ENCODE results near the gene GJB3.
"Not testable (repeated sequence)": the region's sequence is repeated elsewhere in the genome, so short reads cannot be mapped to it uniquely, and the experiment has no call there.

DNA sequence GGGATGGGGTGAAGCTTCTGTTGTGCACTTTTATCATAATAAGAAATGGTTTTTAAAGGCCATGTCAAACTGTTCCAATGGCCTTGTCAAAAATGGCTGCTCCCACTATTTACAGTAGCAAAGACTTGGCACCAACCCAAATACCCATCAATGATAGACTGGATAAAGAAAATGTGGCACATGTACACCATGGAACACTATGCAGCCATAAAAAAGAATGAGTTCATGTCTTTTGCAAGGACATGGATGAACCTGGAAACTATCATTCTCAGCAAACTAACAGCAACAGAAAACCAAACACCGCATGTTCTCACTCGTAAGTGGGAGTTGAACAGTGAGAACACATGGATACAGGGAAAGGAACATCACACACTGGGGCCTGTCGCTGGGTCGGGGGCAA lies 7.9 kb upstream of the GJB3 start:
- TF ChIP-seq, protein P1, sequence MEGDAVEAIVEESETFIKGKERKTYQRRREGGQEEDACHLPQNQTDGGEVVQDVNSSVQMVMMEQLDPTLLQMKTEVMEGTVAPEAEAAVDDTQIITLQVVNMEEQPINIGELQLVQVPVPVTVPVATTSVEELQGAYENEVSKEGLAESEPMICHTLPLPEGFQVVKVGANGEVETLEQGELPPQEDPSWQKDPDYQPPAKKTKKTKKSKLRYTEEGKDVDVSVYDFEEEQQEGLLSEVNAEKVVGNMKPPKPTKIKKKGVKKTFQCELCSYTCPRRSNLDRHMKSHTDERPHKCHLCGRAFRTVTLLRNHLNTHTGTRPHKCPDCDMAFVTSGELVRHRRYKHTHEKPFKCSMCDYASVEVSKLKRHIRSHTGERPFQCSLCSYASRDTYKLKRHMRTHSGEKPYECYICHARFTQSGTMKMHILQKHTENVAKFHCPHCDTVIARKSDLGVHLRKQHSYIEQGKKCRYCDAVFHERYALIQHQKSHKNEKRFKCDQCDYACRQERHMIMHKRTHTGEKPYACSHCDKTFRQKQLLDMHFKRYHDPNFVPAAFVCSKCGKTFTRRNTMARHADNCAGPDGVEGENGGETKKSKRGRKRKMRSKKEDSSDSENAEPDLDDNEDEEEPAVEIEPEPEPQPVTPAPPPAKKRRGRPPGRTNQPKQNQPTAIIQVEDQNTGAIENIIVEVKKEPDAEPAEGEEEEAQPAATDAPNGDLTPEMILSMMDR (IDR thresholded peaks at IDR 0.05; ENCODE audit: low read depth, low read length) = not testable (repeated sequence)
- not testable (repeated sequence) for TF ChIP-seq POLR2A (IDR thresholded peaks at IDR 0.05; ENCODE audit: extremely low read depth, insufficient read length)
- TF ChIP-seq, protein P2, sequence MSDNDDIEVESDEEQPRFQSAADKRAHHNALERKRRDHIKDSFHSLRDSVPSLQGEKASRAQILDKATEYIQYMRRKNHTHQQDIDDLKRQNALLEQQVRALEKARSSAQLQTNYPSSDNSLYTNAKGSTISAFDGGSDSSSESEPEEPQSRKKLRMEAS (IDR thresholded peaks at IDR 0.05; ENCODE audit: low read depth, low read length) = not testable (repeated sequence)

Data from NB4 (cell line).